GM23338 (cell line): ENCODE measurements around the gene FRA10AC1. TPM values are rescaled to one million over a fixed set of nuclear protein-coding genes. Genes with fewer than 3 reads are reported as not detected.

Source experiments
- ATAC-seq: fragments of 200-7000 bp; cut with Tn5 transposase; 3 replicates; pipeline ENCODE4 v1.9.1; 2020
- DNase-seq: peaks from one replicate; pipeline ENCODE4 v3.0.0-alpha.2; 2015; ENCODE audit warnings: low spot score
- H2AFZ ChIP-seq: fragments of 200-600 bp; sonication (generic); 2 replicates; pipeline ENCODE4 v1.8.0; 2016; ENCODE audit warnings: antibody characterized with exemption, mild to moderate bottlenecking, moderate library complexity
- H3F3A ChIP-seq: fragments of 200-600 bp; sonication (generic); replicated peaks from 2 replicates; pipeline ENCODE4 v1.8.0; 2017; ENCODE audit warnings: antibody characterized with exemption, mixed run types, low read depth
- H3K27ac ChIP-seq: fragments of 200-600 bp; sonication (generic); 2 replicates; pipeline ENCODE4 v1.6.1; 2016; ENCODE audit warnings: low read depth
- H3K27me3 ChIP-seq: fragments of 200-600 bp; sonication (generic); 2 replicates; pipeline ENCODE4 v1.8.0; 2016; ENCODE audit warnings: mild to moderate bottlenecking, mixed run types, moderate library complexity; ENCODE audit not compliant: insufficient read depth
- H3K36me3 ChIP-seq: fragments of 200-600 bp; sonication (generic); 2 replicates; pipeline ENCODE4 v1.8.0; 2016; ENCODE audit warnings: mild to moderate bottlenecking; ENCODE audit not compliant: insufficient read depth
- H3K4me1 ChIP-seq: fragments of 200-600 bp; sonication (generic); 2 replicates; pipeline ENCODE4 v1.8.0; 2016; ENCODE audit warnings: mild to moderate bottlenecking, moderate library complexity; ENCODE audit not compliant: insufficient read depth
- H3K4me2 ChIP-seq: fragments of 200-600 bp; sonication (generic); 2 replicates; pipeline ENCODE4 v1.7.1; 2017; ENCODE audit warnings: mixed run types
- H3K4me3 ChIP-seq: fragments of 200-600 bp; sonication (generic); 2 replicates; pipeline ENCODE4 v1.6.1; 2016; ENCODE audit warnings: mixed run types
- H3K79me2 ChIP-seq: fragments of 200-600 bp; sonication (generic); replicated peaks from 2 replicates; pipeline ENCODE4 v1.8.0; 2017; ENCODE audit warnings: mild to moderate bottlenecking; ENCODE audit not compliant: insufficient read depth
- H3K9me2 ChIP-seq: fragments of 200-600 bp; sonication (generic); 2 replicates; pipeline ENCODE4 v1.8.0; 2017; ENCODE audit not compliant: insufficient read depth
- H4K20me1 ChIP-seq: fragments of 200-600 bp; sonication (generic); replicated peaks from 2 replicates; pipeline ENCODE4 v1.8.0; 2017; ENCODE audit warnings: mild to moderate bottlenecking; ENCODE audit not compliant: insufficient read depth
- H3K27ac Mint-ChIP-seq: 2 replicates; pipeline ENCODE4 v1.8.0; 2020; ENCODE audit warnings: inconsistent platforms, mild to moderate bottlenecking, moderate library complexity, mixed read lengths
- H3K27me3 Mint-ChIP-seq: 3 replicates; pipeline ENCODE4 v1.8.0; 2022; ENCODE audit warnings: low read depth, mild to moderate bottlenecking, moderate library complexity, mixed read lengths, inconsistent platforms; ENCODE audit not compliant: insufficient read depth, poor library complexity
- H3K36me3 Mint-ChIP-seq: 3 replicates; pipeline ENCODE4 v1.8.0; 2021; ENCODE audit warnings: low read depth, mild to moderate bottlenecking, inconsistent platforms, moderate library complexity, mixed read lengths
- H3K4me1 Mint-ChIP-seq: 3 replicates; pipeline ENCODE4 v1.8.0; 2020; ENCODE audit warnings: mild to moderate bottlenecking, inconsistent platforms, mixed read lengths
- H3K4me3 Mint-ChIP-seq: 3 replicates; pipeline ENCODE4 v1.8.0; 2021; ENCODE audit warnings: moderate library complexity, mild to moderate bottlenecking, inconsistent platforms, mixed read lengths
- H3K9me3 Mint-ChIP-seq: 3 replicates; pipeline ENCODE4 v1.8.0; 2020; ENCODE audit warnings: moderate library complexity, mild to moderate bottlenecking, inconsistent platforms, mixed read lengths
- CREB1 ChIP-seq: fragments of 250-450 bp; sonication (Bioruptor Pico); IDR thresholded peaks from 2 replicates; pipeline ENCODE4 v1.5.0; 2020; ENCODE audit warnings: low read depth, mild to moderate bottlenecking, moderate library complexity
- CTCF ChIP-seq, 2 experiments: fragments of 200-600 bp in 1 of 2; sonication (generic) in 1 of 2; conservative IDR thresholded peaks; 2 replicates each; pipeline versions ENCODE4 v1.5.1 to v1.6.1; 2016 to 2017; ENCODE audit warnings: antibody characterized with exemption in 2 of 2, low read depth in 2 of 2, mild to moderate bottlenecking in 2 of 2, moderate library complexity in 1 of 2
- EZH2 ChIP-seq: fragments of 200-600 bp; sonication (generic); IDR thresholded peaks from one replicate; pipeline ENCODE4 v1.8.0; 2017; ENCODE audit warnings: antibody characterized with exemption, mild to moderate bottlenecking, low read depth; ENCODE audit not compliant: unreplicated experiment
- EZH2phosphoT487 ChIP-seq: fragments of 200-600 bp; sonication (generic); IDR thresholded peaks from one replicate; pipeline ENCODE4 v1.8.1; 2018; ENCODE audit warnings: antibody characterized with exemption; ENCODE audit not compliant: unreplicated experiment
- JUNB ChIP-seq: IDR thresholded peaks from one replicate; pipeline ENCODE4 v1.6.1; 2016; ENCODE audit warnings: antibody characterized with exemption; ENCODE audit not compliant: unreplicated experiment
- NANOG ChIP-seq: IDR thresholded peaks from 2 replicates; pipeline ENCODE4 v1.6.1; 2016; ENCODE audit warnings: antibody characterized with exemption, borderline replicate concordance
- POLR2AphosphoS5 ChIP-seq: IDR thresholded peaks from 2 replicates; pipeline ENCODE4 v1.6.1; 2016; ENCODE audit warnings: antibody characterized with exemption, low read depth
- REST ChIP-seq: IDR thresholded peaks from one replicate; pipeline ENCODE4 v1.6.1; 2018; ENCODE audit warnings: antibody characterized with exemption; ENCODE audit not compliant: unreplicated experiment
- ZNF331 ChIP-seq: fragments of 250-450 bp; sonication (Bioruptor Pico); IDR thresholded peaks from 2 replicates; pipeline ENCODE4 v1.5.0; 2020; ENCODE audit warnings: low read depth, mild to moderate bottlenecking, moderate library complexity
- ZNF462 ChIP-seq: fragments of 250-450 bp; sonication (Bioruptor Pico); IDR thresholded peaks from 2 replicates; pipeline ENCODE4 v1.5.0; 2020; ENCODE audit warnings: mild to moderate bottlenecking, moderate library complexity
- polyA plus RNA-seq: library from polyadenylated mRNA; unstranded; fragments of >200 nt; fragmentation: Nextera tagmentation; extraction: Ambion mirVana; gene quantifications from 2 replicates; pipeline ENCODE4 v1.2.1, GENCODE V29; 2016
- total RNA-seq: library from RNA; depleted of rRNA; stranded (reverse); fragments of >200 nt; shearing (Covaris generic); gene quantifications from 2 replicates; pipeline ENCODE4 v1.2.3, GENCODE V29; 2014
- TF ChIP-seq, protein P1 (sequence below): IDR thresholded peaks from 2 replicates; pipeline ENCODE4 v1.6.1; 2016; ENCODE audit warnings: antibody characterized with exemption

Gene FRA10AC1
- total and polyA plus RNA-seq, 2 experiments from 2014 or later, result 35.4 to 51.5 TPM

- ATAC-seq, result peak; percentile 68
- Histone ChIP-seq H3K9me2 (0 out of 2 replicates have a peak, but pooled peaks cover 4% of the 10 kb centered on the region), H3K4me1 (peaks cover 54% of the 10 kb centered on the region), H3K27ac (no peak overlapping the region), H3K4me3 (peak overlapping the region; percentile 42), H3K36me3 (no peaks in the 10 kb centered on the region), H3F3A (peaks cover 4% of the 10 kb centered on the region; the same call in 1 of the 2 replicates), H3K27me3 (no peaks in the 10 kb centered on the region; the same call in 1 of the 2 replicates), H4K20me1 (no peaks in the 10 kb centered on the region), H3K79me2 (no peaks in the 10 kb centered on the region), H2AFZ (peak overlapping the region; percentile 82; the same call in 1 of the 2 replicates), H3K4me2 (peak overlapping the region; percentile 66)
- Mint-ChIP-seq H3K36me3 (no peaks in the 10 kb centered on the region), H3K27me3 (peaks cover 6% of the 10 kb centered on the region), H3K9me3 (no peaks in the 10 kb centered on the region), H3K27ac (no peak overlapping the region), H3K4me3 (peak overlapping the region; percentile 8), H3K4me1 (peaks cover 57% of the 10 kb centered on the region)
- TF ChIP-seq EZH2phosphoT487, result no peak
- TF ChIP-seq CTCF (conservative IDR thresholded peaks at IDR 0.05; ENCODE audit: low read depth in 2 of 2), result no peak
- TF ChIP-seq ZNF462, result no peak
- no peak for TF ChIP-seq ZNF331 (CRISPR knock-in tag)
- TF ChIP-seq EZH2, result no peak
- no peak for TF ChIP-seq POLR2AphosphoS5
- no peak for TF ChIP-seq REST
- TF ChIP-seq JUNB, result no peak
- TF ChIP-seq CREB1 (CRISPR knock-in tag), result 0 out of 2 replicates have a peak, but pooled peaks have one; percentile 6
- TF ChIP-seq, protein P1, sequence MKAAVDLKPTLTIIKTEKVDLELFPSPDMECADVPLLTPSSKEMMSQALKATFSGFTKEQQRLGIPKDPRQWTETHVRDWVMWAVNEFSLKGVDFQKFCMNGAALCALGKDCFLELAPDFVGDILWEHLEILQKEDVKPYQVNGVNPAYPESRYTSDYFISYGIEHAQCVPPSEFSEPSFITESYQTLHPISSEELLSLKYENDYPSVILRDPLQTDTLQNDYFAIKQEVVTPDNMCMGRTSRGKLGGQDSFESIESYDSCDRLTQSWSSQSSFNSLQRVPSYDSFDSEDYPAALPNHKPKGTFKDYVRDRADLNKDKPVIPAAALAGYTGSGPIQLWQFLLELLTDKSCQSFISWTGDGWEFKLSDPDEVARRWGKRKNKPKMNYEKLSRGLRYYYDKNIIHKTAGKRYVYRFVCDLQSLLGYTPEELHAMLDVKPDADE, result peak; percentile 61; the same call in 1 of the 2 replicates
- no peak for TF ChIP-seq NANOG
- DNase-seq, result peak; percentile 72
These were observed 49.4 kb upstream of the FRA10AC1 start for GRCh38 chr10:93751832-93752231.
